GM19324 (cell line): Measurements from ENCODE around the gene PRKD1.
"Not testable (repeated sequence)": the region's sequence is repeated elsewhere in the genome, so short reads cannot be mapped to it uniquely, and the experiment has no call there.

Experiments used
- ATAC-seq: cut with Tn5 transposase; IDR thresholded peaks from one replicate; pipeline ENCODE4 v1.9.1; 2021; ENCODE audit warnings: mild to moderate bottlenecking, moderate library complexity; ENCODE audit not compliant: unreplicated experiment, low FRiP score

PRKD1 gene

GRCh38 chr14:29749829-29750228, 177.8 kb downstream of the PRKD1 start:
- no peak for ATAC-seq

- no peak for ATAC-seq
Observed at GRCh38 chr14:29749327-29749726, 178.3 kb downstream of the PRKD1 start.

DNA sequence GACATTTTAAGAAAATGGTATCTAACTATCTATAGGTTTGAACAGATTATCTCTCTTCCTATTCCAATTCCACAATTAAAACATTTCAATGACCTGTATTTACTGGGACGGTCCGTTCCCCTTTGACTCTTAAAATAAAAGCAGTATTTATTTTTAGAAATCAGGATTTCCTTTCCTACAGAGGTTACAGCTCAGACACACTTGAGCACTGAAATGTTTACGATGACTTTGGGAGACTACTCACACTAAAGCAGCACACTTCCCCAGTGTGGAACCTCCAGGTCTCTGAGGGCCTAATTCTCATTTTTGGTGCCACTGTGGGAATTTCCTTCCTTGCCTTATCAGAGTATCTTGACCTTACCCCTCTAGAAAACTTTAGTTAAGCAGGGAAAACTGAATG, 181.8 kb downstream of the PRKD1 start:
- ATAC-seq, result no peak

DNA sequence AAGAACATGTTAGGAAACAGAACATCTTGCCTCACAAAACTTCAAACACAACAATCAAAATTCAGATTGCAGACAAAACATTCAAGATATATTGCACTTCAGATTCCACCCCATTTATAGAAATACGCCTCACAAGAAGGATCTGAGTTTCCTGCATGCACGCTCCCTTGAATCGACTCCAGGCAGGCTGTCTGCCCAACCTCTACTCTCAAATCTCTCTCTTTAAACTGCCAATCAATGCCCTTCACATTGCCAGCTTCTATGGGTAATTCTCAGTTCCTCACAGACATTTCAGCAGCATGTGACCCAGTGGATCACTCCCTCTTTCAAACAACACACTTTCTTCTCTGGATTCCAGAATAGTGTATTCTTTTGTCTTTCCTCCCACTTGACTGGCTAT, 184.1 kb downstream of the PRKD1 start:
- no peak for ATAC-seq

DNA sequence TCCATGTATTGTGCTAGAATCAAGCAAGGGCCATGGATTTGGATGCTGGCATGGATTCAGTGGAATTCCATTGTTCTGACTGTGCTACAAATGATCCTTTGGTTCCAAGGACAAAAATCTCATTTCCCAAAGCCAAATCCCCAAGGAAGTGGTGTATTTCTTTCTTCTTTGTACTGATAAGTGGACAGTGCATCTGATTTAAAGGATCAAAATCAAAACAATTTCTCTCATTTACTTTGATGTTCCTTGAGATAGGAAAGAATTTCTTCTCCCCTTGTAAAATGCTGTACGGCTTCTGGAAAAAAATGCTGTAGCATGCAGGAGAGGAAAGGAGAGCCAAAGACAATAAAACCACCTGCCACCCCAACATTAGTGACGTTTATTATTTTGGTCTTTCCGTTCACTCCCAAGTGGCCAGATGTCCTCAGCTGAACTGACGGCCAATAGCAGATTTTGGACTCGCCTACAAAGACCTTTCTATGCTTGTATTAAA, 185.7 kb downstream of the PRKD1 start:
- ATAC-seq, result no peak

DNA sequence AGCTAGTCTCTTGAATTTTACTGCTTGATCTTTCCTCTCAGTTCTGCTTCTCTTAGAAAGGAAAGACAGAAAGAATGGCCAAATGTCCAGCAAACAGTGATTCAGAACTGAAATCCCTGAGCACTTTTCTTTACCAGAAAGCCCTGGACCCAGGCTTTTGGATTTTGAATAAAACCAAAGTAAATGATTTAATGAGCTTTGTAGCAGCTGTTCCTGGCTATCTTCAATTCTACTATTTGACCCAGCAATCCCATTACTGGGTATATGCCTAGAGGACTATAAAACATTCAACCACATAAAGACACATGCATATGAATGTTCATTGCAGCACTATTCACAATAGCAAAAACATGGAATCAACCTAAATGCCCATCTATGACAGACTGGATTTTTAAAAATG, 187.2 kb downstream of the PRKD1 start:
- no peak for ATAC-seq

GRCh38 chr14:29738950-29739349, 188.7 kb downstream of the PRKD1 start:
- no peak for ATAC-seq

- no peak for ATAC-seq
Observed at GRCh38 chr14:29738056-29738455, 189.6 kb downstream of the PRKD1 start.

DNA sequence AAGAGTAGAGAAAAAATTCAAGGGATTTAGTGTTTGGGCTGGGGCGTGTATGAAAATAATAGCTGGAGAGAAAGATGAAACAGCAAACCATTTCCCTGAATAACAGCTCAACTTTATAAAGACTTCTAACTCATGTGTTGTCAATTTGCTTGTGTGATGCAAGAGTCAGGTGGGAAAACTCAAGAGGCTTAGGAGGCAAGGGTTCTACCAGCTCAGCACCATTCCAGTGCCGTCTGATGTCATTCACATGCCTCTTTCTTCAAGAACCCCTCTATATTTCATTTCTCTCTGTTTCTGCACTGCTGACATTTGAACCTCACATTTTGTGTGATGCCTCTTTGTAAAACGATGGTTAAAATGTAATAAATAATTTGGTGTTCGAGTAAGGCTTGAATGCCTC, 192.2 kb downstream of the PRKD1 start:
- no peak for ATAC-seq

- ATAC-seq, result no peak
Observed at GRCh38 chr14:29734732-29735131, 192.9 kb downstream of the PRKD1 start.

DNA sequence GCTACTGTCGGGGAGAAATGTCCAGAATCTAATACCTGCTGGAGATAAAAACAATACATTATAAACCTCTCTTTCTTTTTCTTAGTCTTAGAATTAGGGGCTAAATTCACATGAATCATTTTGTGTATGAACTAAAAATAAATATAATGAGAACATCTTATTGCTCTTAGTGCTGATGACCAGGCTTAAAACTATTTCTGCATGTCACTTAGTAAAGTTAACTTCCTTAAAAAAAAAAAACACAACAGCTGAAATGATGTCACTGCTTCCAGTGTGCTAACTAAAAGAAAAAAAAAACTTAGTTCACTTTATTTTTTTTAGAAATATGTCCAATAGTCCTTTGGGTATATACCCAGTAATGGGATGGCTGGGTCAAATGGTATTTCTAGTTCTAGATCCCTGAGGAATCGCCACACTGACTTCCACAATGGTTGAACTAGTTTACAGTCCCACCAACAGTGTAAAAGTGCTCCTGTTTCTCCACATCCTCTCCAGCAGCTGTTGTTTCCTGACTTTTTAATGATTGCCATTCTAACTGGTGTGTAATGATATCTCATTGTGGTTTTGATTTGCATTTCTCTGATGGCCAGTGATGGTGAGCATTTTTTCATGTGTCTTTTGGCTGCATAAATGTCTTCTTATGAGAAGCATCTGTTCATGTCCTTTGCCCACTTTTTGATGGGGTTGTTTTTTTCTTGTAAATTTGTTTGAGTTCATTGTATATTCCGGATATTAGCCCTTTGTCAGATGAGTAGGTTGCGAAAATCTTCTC, 200.9 kb downstream of the PRKD1 start:
- ATAC-seq, result not testable (repeated sequence)

DNA sequence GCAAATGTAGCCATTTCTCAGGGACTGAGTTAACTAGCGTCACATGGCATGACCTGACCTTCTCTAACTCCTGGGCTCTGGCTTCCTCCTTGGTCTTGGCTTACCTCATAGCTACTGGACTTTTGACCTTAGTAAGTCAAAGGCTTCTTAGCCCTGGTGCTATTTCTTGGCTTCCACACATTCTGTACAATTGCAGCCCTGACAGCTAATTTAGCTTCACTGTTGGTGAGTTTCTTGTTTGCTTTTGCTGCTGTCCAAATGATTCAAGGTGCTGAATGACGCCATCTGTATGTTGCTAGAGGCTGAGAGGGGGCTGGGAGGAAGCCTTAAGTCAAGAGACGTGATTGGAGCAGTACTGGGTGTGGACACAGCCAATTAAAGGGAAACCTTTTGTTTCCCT, 202.7 kb downstream of the PRKD1 start:
- ATAC-seq, result no peak

- no peak for ATAC-seq
Observed at GRCh38 chr14:29722831-29723230, 204.8 kb downstream of the PRKD1 start.

DNA sequence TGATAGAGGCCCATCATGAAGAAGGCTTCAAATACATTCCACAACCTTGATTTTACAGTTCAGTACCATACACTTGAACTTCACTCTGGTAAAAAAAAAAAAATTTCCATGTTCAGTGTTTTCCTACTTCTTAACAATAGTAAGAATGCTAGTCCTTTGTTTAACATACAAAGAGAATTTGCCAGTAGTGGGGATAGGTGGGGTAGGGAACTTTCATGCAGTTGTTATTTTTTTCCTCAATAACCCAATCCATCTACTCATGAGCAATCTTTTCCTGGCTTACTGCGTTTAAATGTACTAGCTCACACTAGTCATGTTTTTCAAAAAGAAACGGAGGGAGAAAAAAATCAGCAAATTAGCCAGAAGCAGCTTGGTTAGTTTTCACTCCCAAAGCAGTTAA, 206.1 kb downstream of the PRKD1 start:
- no peak for ATAC-seq

DNA sequence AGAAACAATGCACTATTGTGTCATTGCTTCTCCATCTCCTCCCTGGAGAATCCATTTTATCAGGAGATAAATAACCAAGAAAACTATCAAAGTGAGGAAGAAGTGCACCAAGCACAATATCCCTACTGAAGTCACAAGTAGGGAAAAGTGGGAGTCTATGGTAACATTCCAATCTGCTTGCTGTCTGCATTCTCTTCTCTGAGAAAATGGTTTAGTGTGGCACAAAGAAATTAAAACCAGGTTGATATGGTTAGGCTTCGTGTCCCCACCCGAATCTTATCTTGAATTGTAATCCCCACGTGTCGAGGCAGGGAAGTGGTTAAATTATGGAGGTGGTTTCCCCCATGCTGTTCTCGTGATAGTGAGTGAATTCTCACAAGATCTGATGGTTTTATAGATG, 209.7 kb downstream of the PRKD1 start:
- ATAC-seq, result no peak

DNA sequence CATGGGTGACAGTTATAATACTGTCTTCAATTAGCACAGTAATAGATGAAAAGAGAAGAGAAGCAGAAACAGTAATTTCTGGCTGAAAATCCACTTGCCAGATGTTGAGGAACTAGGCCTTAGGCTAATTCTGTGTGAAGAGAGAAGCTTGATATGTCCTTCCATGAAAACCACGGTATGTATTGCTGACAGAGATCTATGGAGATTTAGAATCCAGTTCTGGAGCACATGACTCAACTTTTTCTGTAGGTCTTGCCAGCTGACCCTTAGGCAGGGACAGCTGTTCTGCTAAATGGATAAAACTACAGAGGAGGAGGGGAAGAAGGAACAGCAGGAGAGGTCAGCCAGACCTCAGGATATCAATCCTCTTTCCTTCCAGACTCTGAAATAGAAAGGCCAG, 211.5 kb downstream of the PRKD1 start:
- ATAC-seq, result no peak

DNA sequence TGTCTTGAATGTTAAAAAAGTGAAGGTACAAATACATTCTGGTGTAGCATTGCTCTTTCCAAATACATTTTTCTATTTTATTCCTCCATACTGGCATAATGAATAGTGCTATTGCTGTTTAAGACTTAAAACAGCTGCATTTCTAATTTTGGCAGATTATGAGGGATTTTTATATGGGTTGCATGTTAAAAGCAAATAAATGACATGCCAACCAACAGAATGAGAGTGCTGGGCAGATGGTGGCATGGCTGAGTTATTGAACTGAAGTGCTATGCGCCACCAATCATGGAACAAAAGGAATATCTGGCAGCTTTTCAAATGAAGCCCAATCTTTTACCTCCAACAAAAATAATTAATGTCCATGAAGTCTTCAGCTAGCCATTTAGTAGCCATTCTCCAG, 215.0 kb downstream of the PRKD1 start:
- ATAC-seq, result no peak

- no peak for ATAC-seq
Observed at GRCh38 chr14:29710015-29710414, 217.6 kb downstream of the PRKD1 start.

DNA sequence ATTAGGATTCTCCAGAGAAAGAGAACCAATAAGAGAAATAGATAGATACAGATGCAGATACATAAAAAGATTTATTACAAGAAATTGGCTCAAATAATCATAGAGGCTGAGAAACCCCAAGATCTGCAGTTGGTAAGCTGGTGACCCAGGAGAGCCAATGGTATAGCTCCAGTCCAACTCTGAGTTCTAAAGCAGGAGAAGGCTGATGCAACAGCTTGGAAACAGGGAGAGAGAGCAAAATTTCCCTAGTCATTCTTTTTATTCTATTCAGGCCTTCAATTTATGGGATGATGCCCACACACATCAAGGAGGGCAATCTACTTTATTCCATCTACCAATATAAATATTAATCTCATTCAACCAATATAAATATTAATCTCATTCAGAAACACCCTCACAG, 218.2 kb downstream of the PRKD1 start:
- ATAC-seq, result no peak

DNA sequence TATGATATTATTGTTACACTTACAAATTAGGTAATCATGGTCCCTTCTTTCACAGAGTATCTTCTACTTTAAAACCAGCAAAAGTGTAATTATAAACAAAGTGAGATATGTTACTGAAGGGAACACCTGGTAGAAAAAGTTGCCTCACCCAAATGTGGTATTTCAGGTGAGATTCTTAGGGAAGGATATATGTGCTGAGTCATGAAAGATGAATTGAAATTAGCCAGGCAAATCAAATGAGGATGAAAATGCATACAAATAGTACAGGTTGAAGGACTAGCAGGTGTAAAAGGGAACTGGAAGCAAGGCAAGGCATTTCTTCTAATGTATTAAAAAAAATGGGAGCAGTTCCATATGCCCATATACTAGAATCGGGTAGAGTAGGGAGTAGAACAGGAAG, 220.9 kb downstream of the PRKD1 start:
- ATAC-seq, result no peak

GRCh38 chr14:29705801-29706200, 221.8 kb downstream of the PRKD1 start:
- ATAC-seq, result no peak

DNA sequence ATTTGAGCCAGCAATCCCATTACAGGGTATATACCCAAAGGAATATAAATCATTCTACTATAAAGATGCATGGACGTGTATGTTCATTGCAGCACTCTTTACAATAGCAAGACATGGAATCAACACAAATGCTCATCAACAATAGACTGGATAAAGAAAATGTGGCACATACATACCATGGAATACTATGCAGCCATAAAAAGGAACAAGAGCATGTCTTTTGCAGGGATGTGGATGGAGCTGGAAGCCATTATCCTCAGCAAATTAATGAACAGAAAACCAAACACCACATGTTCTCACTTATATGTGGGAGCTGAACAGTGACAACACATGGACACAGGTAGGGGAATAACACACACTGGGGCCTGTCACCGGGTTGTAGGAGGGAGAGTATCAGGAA, 238.1 kb downstream of the PRKD1 start:
- not testable (repeated sequence) for ATAC-seq

GRCh38 chr14:29687866-29688265, 239.8 kb downstream of the PRKD1 start:
- no peak for ATAC-seq
